Nucleus accumbens (tissue), 56 donors: ENCODE measurements around the gene CCDC43.

Source experiments
- DNase-seq, 56 donors: peaks; one replicate each; lab custom pipeline; 2025; lab: John Stamatoyannopoulos, UW

CCDC43 gene

GRCh38 chr17:44628243-44629188, 61.1 kb downstream of the CCDC43 start:
- peak in 37 of 56 donors; percentile 2 to 60 (median 23) for DNase-seq

DNA sequence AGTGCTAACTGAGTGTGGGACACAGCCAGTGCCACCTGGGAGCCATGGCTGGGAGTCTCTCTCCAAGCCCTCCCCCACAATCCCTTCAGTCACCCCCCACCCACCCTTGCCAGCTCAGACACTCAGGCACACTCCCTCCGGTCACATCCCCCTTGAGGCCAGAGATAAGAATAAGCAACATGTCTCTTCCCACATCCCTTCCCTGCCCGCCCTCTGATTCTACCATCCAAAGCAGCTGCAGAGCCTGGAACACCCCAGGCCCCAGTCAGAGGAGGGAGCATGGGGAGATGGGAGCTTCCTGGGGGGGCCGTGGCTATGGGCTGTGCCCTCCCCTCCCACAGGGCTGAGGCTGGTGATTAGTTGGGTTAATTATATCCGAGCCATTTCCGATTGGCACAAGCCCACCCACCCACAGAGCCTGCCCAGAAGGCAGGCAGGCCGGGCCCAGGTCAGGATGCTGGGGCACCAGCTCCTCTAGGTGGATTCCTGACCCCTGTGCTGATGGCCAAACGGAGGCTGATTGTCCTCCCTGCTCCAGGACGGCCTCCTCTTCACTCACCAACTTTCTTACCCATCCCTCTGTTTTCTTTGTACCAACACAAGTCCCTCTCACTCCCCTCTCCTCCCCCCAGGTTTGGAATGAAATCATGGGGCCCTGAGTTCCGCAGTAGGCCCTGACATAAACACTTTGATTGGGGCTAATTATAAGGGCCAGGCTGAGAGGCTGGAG, 61.9 kb downstream of the CCDC43 start:
- DNase-seq = no peak
